ENCODE results near the gene KRT5.
"Not testable (repeated sequence)": the region's sequence is repeated elsewhere in the genome, so short reads cannot be mapped to it uniquely, and the experiment has no call there.

The KRT5 gene

GRCh38 chr12:52518574-52519386 is 1.4 kb downstream of the KRT5 start:
- no peak for DNase-seq

GRCh38 chr12:52517888-52518287 is 2.3 kb downstream of the KRT5 start:
- DNase-seq = no peak

GRCh38 chr12:52517005-52517835 is 3.0 kb downstream of the KRT5 start:
- no peak for DNase-seq

GRCh38 chr12:52515927-52516831 is 4.0 kb downstream of the KRT5 start:
- peak; percentile 22 for DNase-seq

DNA sequence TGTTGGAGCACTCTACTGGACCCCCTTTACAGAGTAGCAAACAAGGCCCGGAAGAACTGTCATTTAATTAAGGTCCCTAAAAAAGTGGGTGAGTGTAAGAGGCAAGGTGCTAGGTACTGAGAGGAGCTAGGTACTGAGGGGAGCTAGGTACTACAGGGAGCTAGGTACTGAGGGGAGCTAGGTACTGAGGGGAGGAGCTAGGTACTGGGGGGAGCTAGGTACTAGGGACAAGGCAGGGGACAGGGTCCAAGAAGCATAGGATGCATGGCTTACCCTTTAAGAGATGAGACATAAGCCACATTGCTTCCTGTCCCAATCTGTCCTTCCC is 4.9 kb downstream of the KRT5 start:
- no peak for DNase-seq

- DNase-seq = no peak
Measured at GRCh38 chr12:52514471-52515318, 5.5 kb downstream of the KRT5 start.

- no peak for DNase-seq
Measured at GRCh38 chr12:52513736-52514135, 6.5 kb downstream of the KRT5 start.

- no peak for DNase-seq
Measured at GRCh38 chr12:52508211-52508610, 12.0 kb downstream of the KRT5 start.

DNA sequence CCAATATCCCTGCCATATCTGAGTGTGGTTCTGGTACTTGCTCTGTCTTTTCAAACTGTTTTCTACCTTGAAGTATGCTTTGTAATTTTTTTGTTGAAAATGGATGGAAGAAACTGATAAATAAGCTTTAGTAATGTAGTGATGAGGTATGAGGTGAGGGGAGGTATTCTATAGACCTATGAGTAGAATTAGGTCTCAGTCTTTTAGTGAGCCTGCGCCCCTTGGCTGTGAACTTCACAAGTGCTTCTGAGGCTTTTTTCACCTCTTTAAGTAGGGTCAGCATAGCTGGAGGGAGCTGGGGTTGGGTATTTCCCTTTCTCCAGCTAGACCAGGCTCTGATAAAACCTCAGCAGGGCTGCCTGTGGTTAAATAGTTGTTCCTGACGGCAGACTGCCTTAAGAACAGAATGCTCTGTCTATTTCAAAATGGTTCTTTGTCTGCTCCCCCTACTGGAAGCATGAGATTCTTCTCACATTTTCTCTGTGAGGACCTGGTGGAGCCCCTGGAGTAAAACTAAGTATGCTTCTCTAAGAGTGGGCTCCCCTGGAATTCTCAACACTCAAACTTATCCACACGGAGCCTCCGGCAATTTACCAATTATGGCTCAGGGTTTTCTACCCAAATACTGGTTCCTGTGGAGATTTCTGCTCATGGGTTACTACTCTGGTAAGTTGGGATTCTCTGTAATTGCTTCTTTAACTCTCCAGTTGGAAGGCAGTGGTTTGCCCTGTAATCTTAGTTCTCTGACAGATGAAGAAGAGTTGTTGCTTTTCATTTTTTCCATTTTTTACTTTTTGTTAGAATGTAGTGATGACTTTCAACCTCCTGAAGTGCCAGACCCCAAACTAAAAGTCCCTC is 13.1 kb downstream of the KRT5 start:
- DNase-seq = peak; percentile 64

DNA sequence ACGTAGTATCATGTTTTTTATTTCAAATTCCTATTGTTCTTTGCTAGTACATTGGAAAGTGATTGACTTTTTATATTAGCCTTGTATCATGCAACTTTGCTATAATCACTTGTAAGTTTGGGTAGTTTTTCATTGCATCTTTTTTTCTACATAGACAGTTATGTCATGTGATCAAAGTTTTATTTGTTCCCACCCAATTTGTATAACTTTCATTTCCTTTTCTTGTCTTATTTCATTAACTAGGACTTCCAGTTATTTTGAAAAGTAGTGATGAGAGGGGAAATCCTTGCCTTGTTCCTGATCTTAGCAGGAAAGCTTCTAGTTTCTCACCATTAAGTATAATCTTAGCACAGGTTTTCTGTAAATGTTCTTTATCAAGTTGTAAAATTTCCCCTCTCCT is 17.3 kb downstream of the KRT5 start:
- no peak for DNase-seq

GRCh38 chr12:52501490-52501889 is 18.7 kb downstream of the KRT5 start:
- no peak for DNase-seq

DNA sequence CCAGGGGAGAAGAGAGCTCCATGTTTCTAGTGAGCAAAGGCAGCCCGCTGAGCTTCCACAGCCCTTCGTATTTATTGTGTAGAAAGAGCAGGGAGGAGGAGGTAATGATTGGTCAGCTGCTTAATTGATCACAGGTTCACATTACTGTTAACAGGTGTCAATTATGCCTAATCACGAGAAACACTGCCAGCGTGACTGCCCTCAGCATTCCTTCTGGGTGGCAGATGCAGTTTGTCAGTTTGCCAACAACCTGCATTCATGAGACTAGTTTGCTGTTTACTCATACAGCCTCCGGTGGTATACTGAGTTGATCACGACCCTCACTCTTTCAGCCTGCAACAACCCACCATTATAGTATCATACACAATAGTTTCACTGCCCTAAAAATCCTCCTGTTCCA is 19.6 kb downstream of the KRT5 start:
- not testable (repeated sequence) for DNase-seq

GRCh38 chr12:52499806-52500560 is 20.2 kb downstream of the KRT5 start:
- DNase-seq = peak; percentile 58

DNA sequence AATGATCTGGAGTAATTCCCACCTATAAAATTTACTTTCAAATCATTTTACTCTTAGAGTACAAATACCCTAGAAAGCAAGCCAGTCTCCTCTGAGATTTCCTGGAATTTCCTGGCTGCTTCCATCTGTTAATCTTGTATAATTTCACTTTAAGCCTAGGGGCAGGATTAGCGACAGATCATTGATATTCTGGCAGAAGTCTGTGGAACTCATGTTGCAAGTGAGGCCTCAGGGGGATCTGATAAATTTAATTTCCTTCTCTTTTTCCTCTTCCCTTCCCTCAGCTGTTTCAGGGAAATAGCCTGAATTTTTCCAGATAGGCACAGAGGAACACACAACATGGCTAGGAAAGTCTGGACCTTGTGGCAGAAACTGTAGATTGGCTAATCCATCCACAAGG is 21.2 kb downstream of the KRT5 start:
- DNase-seq = no peak

GRCh38 chr12:52497975-52498374 is 22.2 kb downstream of the KRT5 start:
- no peak for DNase-seq

GRCh38 chr12:52496590-52497071 is 23.6 kb downstream of the KRT5 start:
- peak; percentile 91 for DNase-seq

DNA sequence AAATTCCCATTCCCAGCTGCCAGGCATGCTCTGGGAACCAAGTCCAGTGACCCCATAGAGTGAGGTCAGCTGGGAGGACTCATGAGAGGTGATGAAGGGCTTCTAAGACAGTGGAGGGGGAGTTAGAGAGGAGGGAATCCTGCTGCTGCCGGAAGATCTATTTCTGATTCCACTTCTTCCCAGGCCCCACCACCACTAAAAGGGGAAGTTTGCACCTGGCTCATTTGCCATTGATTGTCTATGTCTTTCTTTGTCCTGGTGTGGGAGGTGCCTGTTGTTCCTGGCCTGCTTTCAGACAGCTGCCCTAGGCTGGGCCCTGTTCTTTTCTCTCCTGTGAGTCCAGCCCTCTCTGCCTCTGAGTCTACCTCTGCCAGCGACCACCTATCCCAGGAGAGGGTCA is 24.1 kb downstream of the KRT5 start:
- peak; percentile 10 for DNase-seq

- peak; percentile 44 for DNase-seq
Measured at GRCh38 chr12:52495389-52495788, 24.8 kb downstream of the KRT5 start.

DNA sequence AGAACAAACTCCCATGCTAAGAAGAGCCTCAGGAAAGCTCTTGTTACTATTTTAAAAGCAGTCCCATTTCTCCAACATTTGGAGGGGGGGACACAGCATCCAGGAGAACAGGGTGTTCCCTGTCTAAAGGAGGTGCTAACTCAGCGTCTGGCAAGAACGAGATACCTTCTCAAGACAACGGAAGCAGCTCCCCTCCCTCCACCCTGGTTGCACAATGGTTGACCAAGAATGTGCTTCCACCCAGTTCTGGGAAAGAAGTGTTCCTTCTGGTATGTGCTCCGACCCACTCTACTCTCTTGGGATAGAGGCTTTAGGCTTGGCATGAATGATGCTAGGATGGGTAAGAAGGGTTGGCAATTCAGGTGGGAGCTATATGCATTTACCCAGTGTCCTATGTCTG is 25.7 kb downstream of the KRT5 start:
- DNase-seq = peak; percentile 67

GRCh38 chr12:52494100-52494499 is 26.1 kb downstream of the KRT5 start:
- DNase-seq = no peak
